HEK293 (cell line): ENCODE data around the gene ZXDC.

ENCODE experiments used
- CTCF ChIA-PET: fragments of 350-600 bp; formaldehyde crosslinking; extraction: SDS; loops from one replicate; lab custom pipeline; 2021; ENCODE audit warnings: antibody characterized with exemption; lab: Yijun Ruan, JAX
- POLR2A ChIA-PET: fragments of 300-600 bp; formaldehyde crosslinking; extraction: SDS; loops from one replicate; lab custom pipeline; 2020; ENCODE audit warnings: antibody characterized with exemption, inconsistent platforms; lab: Yijun Ruan, JAX
- H3K27ac ChIP-seq: fragments of 200-500 bp; sonication (Bioruptor generic); 2 replicates; pipeline ENCODE4 v1.5.1; 2014; ENCODE audit warnings: low read depth, low read length, control low read depth, inconsistent platforms; ENCODE audit errors: extremely low read depth
- H3K36me3 ChIP-seq, 2 experiments: fragments of 200-500 bp in 1 of 2; sonication (Bioruptor generic) in 1 of 2; 1 replicate in 1 of 2; 2 replicates in 1 of 2; pipeline ENCODE4 v1.5.1; 2014 to 2017; ENCODE audit warnings: inconsistent platforms in 2 of 2, low read length in 2 of 2; ENCODE audit not compliant: control insufficient read depth in 2 of 2, insufficient read depth in 1 of 2
- H3K4me1 ChIP-seq: fragments of 200-500 bp; sonication (Bioruptor generic); 2 replicates; pipeline ENCODE4 v1.5.1; 2014; ENCODE audit warnings: mild to moderate bottlenecking, low read length, inconsistent platforms; ENCODE audit not compliant: control insufficient read depth, insufficient read depth
- H3K4me3 ChIP-seq: 2 replicates; pipeline ENCODE4 v1.5.1; 2011; ENCODE audit warnings: low read depth, mild to moderate bottlenecking, control low read depth, low read length, moderate library complexity
- H3K9me3 ChIP-seq: fragments of 200-500 bp; sonication (Bioruptor generic); 2 replicates; pipeline ENCODE4 v1.5.1; 2014; ENCODE audit warnings: low read depth, low read length, inconsistent platforms; ENCODE audit not compliant: control insufficient read depth, insufficient read depth
- BCL11B ChIP-seq: fragments of 450-650 bp; formaldehyde crosslinking; IDR thresholded peaks from 2 replicates; pipeline ENCODE4 v1.5.1; 2016; ENCODE audit warnings: low read depth, missing biosample characterization, missing genetic modification characterization
- HOXA7 ChIP-seq: sonication (generic); formaldehyde crosslinking; IDR thresholded peaks from 2 replicates; pipeline ENCODE4 v1.8.1; 2022; ENCODE audit warnings: missing genetic modification reagents, borderline replicate concordance
- ZBTB17 ChIP-seq: fragments of 450-650 bp; formaldehyde crosslinking; IDR thresholded peaks from 2 replicates; pipeline ENCODE4 v1.5.1; 2016; ENCODE audit warnings: missing biosample characterization, missing genetic modification characterization
- ZEB2 ChIP-seq: fragments of 450-650 bp; formaldehyde crosslinking; IDR thresholded peaks from 2 replicates; pipeline ENCODE4 v1.5.1; 2016; ENCODE audit warnings: missing biosample characterization, missing genetic modification characterization
- ZFP41 ChIP-seq: fragments of 450-650 bp; formaldehyde crosslinking; IDR thresholded peaks from 2 replicates; pipeline ENCODE4 v1.5.1; 2016; ENCODE audit warnings: missing biosample characterization, missing genetic modification characterization, borderline replicate concordance
- ZNF138 ChIP-seq: fragments of 450-650 bp; formaldehyde crosslinking; IDR thresholded peaks from 2 replicates; pipeline ENCODE4 v1.5.1; 2016; ENCODE audit warnings: missing biosample characterization, missing genetic modification characterization, borderline replicate concordance
- ZNF2 ChIP-seq: fragments of 450-650 bp; formaldehyde crosslinking; IDR thresholded peaks from 2 replicates; pipeline ENCODE4 v1.5.1; 2016; ENCODE audit warnings: missing biosample characterization, missing genetic modification characterization
- ZNF221 ChIP-seq: fragments of 450-650 bp; formaldehyde crosslinking; IDR thresholded peaks from 2 replicates; pipeline ENCODE4 v1.5.1; 2017; ENCODE audit warnings: missing biosample characterization, missing genetic modification characterization, borderline replicate concordance
- ZNF335 ChIP-seq: fragments of 450-650 bp; formaldehyde crosslinking; conservative IDR thresholded peaks from 2 replicates; pipeline ENCODE4 v1.5.1; 2016; ENCODE audit warnings: missing biosample characterization, missing genetic modification characterization
- ZNF423 ChIP-seq: fragments of 450-650 bp; formaldehyde crosslinking; IDR thresholded peaks from 2 replicates; pipeline ENCODE4 v1.5.1; 2016; ENCODE audit warnings: missing biosample characterization, missing genetic modification characterization
- ZNF473 ChIP-seq: fragments of 450-650 bp; formaldehyde crosslinking; IDR thresholded peaks from 2 replicates; pipeline ENCODE4 v1.5.1; 2017; ENCODE audit warnings: missing biosample characterization, missing genetic modification characterization
- ZNF521 ChIP-seq: fragments of 450-650 bp; formaldehyde crosslinking; IDR thresholded peaks from 2 replicates; pipeline ENCODE4 v1.5.1; 2017; ENCODE audit warnings: missing biosample characterization, mild to moderate bottlenecking, missing genetic modification characterization
- ZNF558 ChIP-seq: fragments of 450-650 bp; formaldehyde crosslinking; IDR thresholded peaks from 2 replicates; pipeline ENCODE4 v1.5.1; 2016; ENCODE audit warnings: missing biosample characterization, missing genetic modification characterization
- ZNF596 ChIP-seq: fragments of 450-650 bp; IDR thresholded peaks from 2 replicates; pipeline ENCODE4 v1.5.0; 2018; ENCODE audit warnings: missing biosample characterization, mild to moderate bottlenecking, missing genetic modification characterization, moderate library complexity
- ZNF623 ChIP-seq: fragments of 450-650 bp; formaldehyde crosslinking; IDR thresholded peaks from 2 replicates; pipeline ENCODE4 v1.5.1; 2016; ENCODE audit warnings: missing biosample characterization, missing genetic modification characterization
- ZNF768 ChIP-seq: fragments of 450-650 bp; formaldehyde crosslinking; IDR thresholded peaks from 2 replicates; pipeline ENCODE4 v1.5.1; 2018; ENCODE audit warnings: missing biosample characterization, mild to moderate bottlenecking, missing genetic modification characterization
- ZSCAN16 ChIP-seq: fragments of 450-650 bp; formaldehyde crosslinking; IDR thresholded peaks from 2 replicates; pipeline ENCODE4 v1.5.1; 2016; ENCODE audit warnings: missing biosample characterization, missing genetic modification characterization
- ZSCAN30 ChIP-seq: fragments of 450-650 bp; IDR thresholded peaks from 2 replicates; pipeline ENCODE4 v1.5.1; 2018; ENCODE audit warnings: missing biosample characterization, mild to moderate bottlenecking, missing genetic modification characterization, moderate library complexity
- TF ChIP-seq, protein P1 (sequence below): fragments of 450-650 bp; formaldehyde crosslinking; IDR thresholded peaks from 2 replicates; pipeline ENCODE4 v1.5.1; 2016; ENCODE audit warnings: missing biosample characterization, missing genetic modification characterization
- TF ChIP-seq, protein P2 (sequence below): fragments of 450-650 bp; formaldehyde crosslinking; IDR thresholded peaks from 2 replicates; pipeline ENCODE4 v1.5.1; 2017; ENCODE audit warnings: missing biosample characterization, mild to moderate bottlenecking, missing genetic modification characterization, moderate library complexity
- TF ChIP-seq, protein P3 (sequence below): fragments of 450-650 bp; formaldehyde crosslinking; IDR thresholded peaks from 2 replicates; pipeline ENCODE4 v1.5.1; 2016; ENCODE audit warnings: missing biosample characterization, missing genetic modification characterization

Gene ZXDC

DNA sequence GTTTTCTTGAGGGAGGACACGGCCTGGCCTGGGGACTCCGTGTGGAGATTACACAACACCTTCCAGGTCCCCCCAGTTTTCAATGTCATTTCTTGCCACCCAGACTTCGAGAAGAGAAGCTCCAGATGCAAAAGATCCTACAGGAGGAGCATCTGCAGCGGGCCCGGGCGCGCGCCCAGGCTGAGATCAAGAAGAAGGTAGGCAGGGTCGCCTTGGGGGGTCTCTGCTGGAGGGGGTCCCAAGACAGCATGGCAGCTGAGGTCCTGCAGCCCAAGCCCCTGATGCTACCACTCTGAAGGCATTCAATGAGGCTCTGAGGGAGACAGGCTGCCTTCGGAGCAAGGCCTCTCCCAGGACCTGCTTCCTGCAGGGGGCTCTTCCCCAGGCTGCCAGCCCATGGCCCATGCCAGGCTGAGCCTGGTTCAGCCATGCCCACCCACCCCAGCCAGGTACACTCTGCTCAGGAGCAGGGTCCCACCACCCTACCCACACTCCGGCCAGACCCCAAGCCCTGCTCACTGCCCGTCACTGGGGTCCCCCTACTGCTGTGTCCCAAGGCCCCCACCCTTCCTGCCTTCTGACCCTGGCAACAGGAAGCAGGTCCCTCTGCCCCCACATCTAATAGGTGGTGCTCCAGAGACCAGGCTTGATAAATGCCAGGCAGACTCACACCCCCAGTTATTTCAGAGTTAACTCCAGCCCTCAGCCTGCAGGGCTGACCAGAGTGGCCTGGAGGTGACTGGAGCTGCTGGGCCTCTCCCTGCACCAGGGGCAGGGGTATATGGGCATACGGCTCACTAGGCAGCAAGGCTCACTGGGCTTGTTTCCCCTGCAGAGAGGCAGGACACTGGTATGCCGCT, 40.0 kb downstream of the ZXDC start (continued):
- TF ChIP-seq ZEB2 (tag by site-specific recombination): no peak
- no peak for TF ChIP-seq ZNF335 (tag by site-specific recombination)
- no peak for TF ChIP-seq ZFP41 (tag by site-specific recombination)
- TF ChIP-seq ZNF473 (tag by site-specific recombination): no peak
- no peak for TF ChIP-seq HOXA7 (CRISPR knock-in tag)

DNA sequence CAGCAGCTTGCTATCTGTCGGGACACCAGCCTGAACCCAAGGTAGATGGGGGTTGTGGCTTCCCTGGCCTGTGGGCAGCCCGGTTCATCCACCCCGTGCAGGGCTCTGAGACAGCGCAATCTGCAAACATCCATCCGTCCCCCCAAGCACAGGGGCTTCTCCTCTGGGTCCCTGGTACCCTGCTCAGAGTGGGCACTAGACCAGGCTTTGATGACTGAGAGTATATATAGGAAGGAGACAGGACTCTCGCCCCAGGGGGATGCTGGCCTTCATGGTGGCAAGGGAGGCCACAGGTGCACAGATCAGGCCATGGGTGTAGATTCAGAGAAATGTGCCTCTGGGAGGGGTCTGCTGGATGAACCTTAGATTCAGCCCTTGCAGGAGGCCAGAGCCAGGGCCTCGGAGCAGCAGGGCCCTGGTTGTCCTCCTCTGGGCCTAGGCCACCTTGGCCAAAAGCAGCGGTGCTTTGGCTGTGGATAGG, 40.7 kb downstream of the ZXDC start:
- ChIA-PET POLR2A (no interaction called here), CTCF (no interaction called here)
- H3K4me1 ChIP-seq: no peaks in the 10 kb centered on the region
- H3K27ac ChIP-seq: no peak overlapping the region
- no peaks in the 10 kb centered on the region for H3K9me3 ChIP-seq
- H3K4me3 ChIP-seq: no peak overlapping the region
- H3K36me3 ChIP-seq: peaks cover 0 to 58% of the 10 kb centered on the region in 2 experiments; a peak in 1 of 3 replicates
- TF ChIP-seq ZNF558 (tag by site-specific recombination) (no peak), ZNF423 (tag by site-specific recombination) (no peak), ZNF221 (no peak), ZSCAN30 (no peak), BCL11B (tag by site-specific recombination) (no peak), ZNF2 (tag by site-specific recombination) (no peak), ZBTB17 (tag by site-specific recombination) (no peak), ZNF521 (tag by site-specific recombination) (no peak), ZNF623 (tag by site-specific recombination) (no peak)
- TF ChIP-seq, protein P1, sequence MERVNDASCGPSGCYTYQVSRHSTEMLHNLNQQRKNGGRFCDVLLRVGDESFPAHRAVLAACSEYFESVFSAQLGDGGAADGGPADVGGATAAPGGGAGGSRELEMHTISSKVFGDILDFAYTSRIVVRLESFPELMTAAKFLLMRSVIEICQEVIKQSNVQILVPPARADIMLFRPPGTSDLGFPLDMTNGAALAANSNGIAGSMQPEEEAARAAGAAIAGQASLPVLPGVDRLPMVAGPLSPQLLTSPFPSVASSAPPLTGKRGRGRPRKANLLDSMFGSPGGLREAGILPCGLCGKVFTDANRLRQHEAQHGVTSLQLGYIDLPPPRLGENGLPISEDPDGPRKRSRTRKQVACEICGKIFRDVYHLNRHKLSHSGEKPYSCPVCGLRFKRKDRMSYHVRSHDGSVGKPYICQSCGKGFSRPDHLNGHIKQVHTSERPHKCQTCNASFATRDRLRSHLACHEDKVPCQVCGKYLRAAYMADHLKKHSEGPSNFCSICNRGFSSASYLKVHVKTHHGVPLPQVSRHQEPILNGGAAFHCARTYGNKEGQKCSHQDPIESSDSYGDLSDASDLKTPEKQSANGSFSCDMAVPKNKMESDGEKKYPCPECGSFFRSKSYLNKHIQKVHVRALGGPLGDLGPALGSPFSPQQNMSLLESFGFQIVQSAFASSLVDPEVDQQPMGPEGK (tag by site-specific recombination): no peak
- TF ChIP-seq, protein P2, sequence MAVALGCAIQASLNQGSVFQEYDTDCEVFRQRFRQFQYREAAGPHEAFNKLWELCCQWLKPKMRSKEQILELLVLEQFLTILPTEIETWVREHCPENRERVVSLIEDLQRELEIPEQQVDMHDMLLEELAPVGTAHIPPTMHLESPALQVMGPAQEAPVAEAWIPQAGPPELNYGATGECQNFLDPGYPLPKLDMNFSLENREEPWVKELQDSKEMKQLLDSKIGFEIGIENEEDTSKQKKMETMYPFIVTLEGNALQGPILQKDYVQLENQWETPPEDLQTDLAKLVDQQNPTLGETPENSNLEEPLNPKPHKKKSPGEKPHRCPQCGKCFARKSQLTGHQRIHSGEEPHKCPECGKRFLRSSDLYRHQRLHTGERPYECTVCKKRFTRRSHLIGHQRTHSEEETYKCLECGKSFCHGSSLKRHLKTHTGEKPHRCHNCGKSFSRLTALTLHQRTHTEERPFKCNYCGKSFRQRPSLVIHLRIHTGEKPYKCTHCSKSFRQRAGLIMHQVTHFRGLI (tag by site-specific recombination): no peak
- TF ChIP-seq, protein P3, sequence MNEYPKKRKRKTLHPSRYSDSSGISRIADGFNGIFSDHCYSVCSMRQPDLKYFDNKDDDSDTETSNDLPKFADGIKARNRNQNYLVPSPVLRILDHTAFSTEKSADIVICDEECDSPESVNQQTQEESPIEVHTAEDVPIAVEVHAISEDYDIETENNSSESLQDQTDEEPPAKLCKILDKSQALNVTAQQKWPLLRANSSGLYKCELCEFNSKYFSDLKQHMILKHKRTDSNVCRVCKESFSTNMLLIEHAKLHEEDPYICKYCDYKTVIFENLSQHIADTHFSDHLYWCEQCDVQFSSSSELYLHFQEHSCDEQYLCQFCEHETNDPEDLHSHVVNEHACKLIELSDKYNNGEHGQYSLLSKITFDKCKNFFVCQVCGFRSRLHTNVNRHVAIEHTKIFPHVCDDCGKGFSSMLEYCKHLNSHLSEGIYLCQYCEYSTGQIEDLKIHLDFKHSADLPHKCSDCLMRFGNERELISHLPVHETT (tag by site-specific recombination): no peak

DNA sequence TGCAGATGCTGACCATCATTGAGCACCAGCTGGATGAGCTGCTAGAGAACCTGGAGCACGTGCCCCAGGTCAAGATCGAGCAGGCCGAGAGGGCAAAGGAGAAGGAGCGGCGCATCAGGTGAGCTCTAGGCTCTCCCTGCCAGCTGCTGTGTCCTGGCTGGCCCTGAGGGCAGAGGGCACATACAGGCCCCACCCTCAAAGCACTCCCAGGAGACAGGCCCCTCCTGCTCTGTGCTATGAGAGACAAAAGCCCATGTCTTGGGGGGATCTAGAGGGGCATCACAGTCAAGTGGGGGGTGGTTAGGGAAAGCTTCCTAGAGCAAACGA, 41.5 kb downstream of the ZXDC start:
- ChIA-PET CTCF (no interaction called here), POLR2A (no interaction called here)
- Histone ChIP-seq H3K4me1 (no peaks in the 10 kb centered on the region), H3K9me3 (no peaks in the 10 kb centered on the region), H3K36me3 (peaks cover 0 to 50% of the 10 kb centered on the region in 2 experiments; a peak in 1 of 3 replicates), H3K27ac (no peak overlapping the region), H3K4me3 (no peak overlapping the region)
- TF ChIP-seq ZNF138 (no peak), ZFP41 (tag by site-specific recombination) (no peak), ZNF596 (tag by site-specific recombination) (no peak), ZSCAN16 (tag by site-specific recombination) (no peak), ZNF768 (no peak)
